Activated CD4-positive, alpha-beta memory T cell treated with anti-CD3 and anti-CD28 coated beads, Interleukin-2, amount 10 ng/mL, durations not matched to agents 7 days and 5 days (primary cell): ENCODE data around the gene KIF7. TPM values are rescaled to one million over a fixed set of nuclear protein-coding genes. Genes with fewer than 3 reads are reported as not detected.

Experiments
- CTCF ChIA-PET: fragments of 350-600 bp; sonication (Branson Sonifier 250); formaldehyde crosslinking; loops from one replicate; lab custom pipeline; 2021; ENCODE audit warnings: antibody characterized with exemption, inconsistent platforms; lab: Charles Lee
- POLR2A ChIA-PET: fragments of 350-600 bp; sonication (Branson Sonifier 250); formaldehyde crosslinking; loops from one replicate; lab custom pipeline; 2021; ENCODE audit warnings: antibody characterized with exemption; lab: Charles Lee
- DNase-seq: peaks from one replicate; pipeline ENCODE4 v3.0.0-alpha.2; 2020
- H3K27ac Mint-ChIP-seq: one replicate; pipeline ENCODE4 v1.8.0; 2021; ENCODE audit warnings: mild to moderate bottlenecking, mixed read lengths
- H3K27me3 Mint-ChIP-seq: one replicate; pipeline ENCODE4 v1.8.0; 2021; ENCODE audit warnings: mixed read lengths
- H3K36me3 Mint-ChIP-seq: one replicate; pipeline ENCODE4 v1.8.0; 2021; ENCODE audit warnings: low read depth, mixed read lengths
- H3K4me1 Mint-ChIP-seq: one replicate; pipeline ENCODE4 v1.8.0; 2021; ENCODE audit warnings: mixed read lengths
- H3K4me3 Mint-ChIP-seq: one replicate; pipeline ENCODE4 v1.8.0; 2021; ENCODE audit warnings: mild to moderate bottlenecking, mixed read lengths
- H3K9me3 Mint-ChIP-seq: one replicate; pipeline ENCODE4 v1.8.0; 2021; ENCODE audit warnings: mixed read lengths
- total RNA-seq, 2 experiments: library from RNA; stranded (reverse); gene quantifications; one replicate each; pipeline ENCODE4 v1.2.3, GENCODE V29; 2021

KIF7 gene
- total RNA-seq, 2 experiments from 2014 or later, result 0.13 to 0.15 TPM

DNA sequence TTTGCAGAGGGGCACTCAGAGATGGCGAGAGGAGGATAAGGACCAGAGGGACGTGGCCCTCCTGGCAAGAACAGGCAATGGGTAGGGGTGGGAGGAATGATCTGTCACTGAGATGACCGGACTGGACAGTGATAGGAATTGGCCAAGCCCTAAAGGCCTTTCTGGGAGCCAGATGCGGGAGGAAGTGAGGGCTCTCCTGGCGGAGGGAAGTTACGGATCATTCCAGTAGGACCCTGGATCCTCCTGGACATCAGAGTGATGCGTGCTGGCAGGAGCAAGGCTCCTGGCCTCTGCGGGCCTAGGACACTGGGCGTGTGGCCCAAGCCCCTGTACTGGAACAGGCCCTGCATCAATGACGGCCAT lies 23.4 kb downstream of the KIF7 start:
- Mint-ChIP-seq H3K4me3 (no peak overlapping the region), H3K27me3 (no peaks in the 10 kb centered on the region), H3K36me3 (peaks cover 31% of the 10 kb centered on the region), H3K4me1 (no peaks in the 10 kb centered on the region), H3K9me3 (peaks cover 3% of the 10 kb centered on the region), H3K27ac (no peak overlapping the region)
- CTCF ChIA-PET, result no interaction called here
- DNase-seq, result no peak
- POLR2A ChIA-PET, result no interaction called here

DNA sequence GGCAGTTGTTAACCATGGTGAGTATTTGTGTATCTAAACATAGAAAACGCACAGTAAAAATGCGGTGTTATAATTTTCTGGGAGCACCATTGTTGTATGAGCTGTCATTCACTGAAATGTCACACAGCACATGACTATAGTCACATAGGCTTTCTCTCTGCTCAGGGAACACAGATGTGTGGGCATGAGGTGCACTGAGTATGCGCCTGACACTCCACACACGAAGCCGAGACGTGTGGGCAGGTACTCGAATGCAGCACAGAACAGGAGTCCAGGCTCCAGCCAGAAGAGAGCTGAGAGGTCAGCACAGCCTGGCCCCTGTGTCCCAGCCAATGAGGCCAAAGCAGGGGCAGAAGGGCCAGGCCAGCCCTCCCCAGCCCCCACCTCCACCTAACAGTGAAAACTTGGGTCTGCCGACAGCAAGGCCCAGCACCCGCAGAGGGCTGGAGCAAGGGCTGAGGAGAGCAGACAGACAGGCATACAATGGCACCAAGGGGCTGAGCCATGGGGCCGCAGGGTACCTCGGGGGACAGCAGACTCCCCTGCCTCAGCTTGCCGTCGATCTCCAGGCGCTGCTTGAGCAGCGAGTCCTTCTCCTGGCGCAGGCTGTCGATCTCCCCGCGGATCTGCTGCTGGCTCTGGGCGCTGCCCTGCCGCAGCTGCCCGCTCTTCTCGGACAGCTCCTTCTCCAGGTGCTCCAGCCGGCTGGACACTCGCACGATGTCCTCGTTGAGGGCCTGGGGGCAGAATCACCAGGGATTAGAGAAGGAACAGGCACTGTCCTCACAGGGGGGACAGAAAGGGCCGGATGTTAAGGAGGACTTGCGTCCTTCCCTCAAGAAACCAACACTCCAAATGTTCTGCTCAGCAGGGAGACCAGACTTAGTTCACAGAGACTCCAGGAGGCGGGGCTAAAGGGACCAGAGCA lies 24.0 kb downstream of the KIF7 start:
- ChIA-PET POLR2A (no interaction called here), CTCF (no interaction called here)

DNA sequence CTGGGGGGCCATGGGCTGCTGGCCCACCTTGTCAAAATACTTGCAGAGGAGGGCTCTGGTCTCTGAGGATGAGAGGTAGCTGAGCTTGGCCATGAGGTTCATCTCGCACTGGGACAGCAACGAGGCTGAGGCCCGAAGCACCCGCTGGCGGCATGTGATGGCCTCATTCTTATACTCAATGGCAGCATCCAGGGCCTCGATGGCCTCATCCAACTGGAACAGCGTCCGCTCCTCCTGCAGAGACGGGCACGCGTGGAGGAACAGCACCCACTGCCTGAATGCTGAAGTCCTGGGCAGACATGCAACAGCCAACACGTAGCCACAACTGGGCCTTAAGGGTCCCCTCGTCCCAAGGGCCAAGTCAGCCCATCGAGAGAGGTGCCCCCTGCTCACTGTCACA lies 25.0 kb downstream of the KIF7 start:
- ChIA-PET CTCF (no interaction called here), POLR2A (no interaction called here)
- Mint-ChIP-seq H3K27me3 (no peaks in the 10 kb centered on the region), H3K4me3 (no peak overlapping the region), H3K9me3 (peaks cover 3% of the 10 kb centered on the region), H3K27ac (no peak overlapping the region), H3K36me3 (peaks cover 44% of the 10 kb centered on the region), H3K4me1 (no peaks in the 10 kb centered on the region)
- DNase-seq, result no peak

More for the DNA sequence above, 24.0 kb downstream of the KIF7 start:
- Mint-ChIP-seq H3K4me1 (no peaks in the 10 kb centered on the region), H3K36me3 (peaks cover 36% of the 10 kb centered on the region), H3K27ac (no peak overlapping the region), H3K9me3 (peaks cover 3% of the 10 kb centered on the region), H3K4me3 (no peak overlapping the region), H3K27me3 (no peaks in the 10 kb centered on the region)
- no peak for DNase-seq

DNA sequence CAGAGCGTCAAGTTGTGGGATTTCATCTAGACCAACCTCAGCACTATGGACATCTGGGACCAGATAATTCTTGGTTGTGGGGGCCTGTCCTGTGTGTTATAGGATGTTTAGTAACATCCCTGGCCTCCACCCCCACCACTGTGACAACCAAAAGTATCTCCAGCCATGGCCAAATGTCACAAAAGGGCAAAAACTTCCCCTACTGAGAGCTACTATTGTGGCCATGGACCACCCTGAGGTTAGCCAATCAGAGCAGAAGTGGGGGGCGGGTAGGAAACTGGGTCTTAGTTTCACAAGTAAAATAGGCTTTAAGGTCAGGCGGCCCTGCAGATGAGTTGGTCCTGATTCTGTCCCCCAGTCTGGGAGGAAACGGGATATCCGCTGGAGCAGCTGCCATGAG lies 25.4 kb downstream of the KIF7 start:
- Mint-ChIP-seq H3K27me3 (no peaks in the 10 kb centered on the region), H3K4me1 (no peaks in the 10 kb centered on the region), H3K4me3 (no peak overlapping the region), H3K36me3 (peaks cover 49% of the 10 kb centered on the region), H3K9me3 (peaks cover 3% of the 10 kb centered on the region), H3K27ac (no peak overlapping the region)
- ChIA-PET CTCF (no interaction called here), POLR2A (no interaction called here)
- no peak for DNase-seq

DNA sequence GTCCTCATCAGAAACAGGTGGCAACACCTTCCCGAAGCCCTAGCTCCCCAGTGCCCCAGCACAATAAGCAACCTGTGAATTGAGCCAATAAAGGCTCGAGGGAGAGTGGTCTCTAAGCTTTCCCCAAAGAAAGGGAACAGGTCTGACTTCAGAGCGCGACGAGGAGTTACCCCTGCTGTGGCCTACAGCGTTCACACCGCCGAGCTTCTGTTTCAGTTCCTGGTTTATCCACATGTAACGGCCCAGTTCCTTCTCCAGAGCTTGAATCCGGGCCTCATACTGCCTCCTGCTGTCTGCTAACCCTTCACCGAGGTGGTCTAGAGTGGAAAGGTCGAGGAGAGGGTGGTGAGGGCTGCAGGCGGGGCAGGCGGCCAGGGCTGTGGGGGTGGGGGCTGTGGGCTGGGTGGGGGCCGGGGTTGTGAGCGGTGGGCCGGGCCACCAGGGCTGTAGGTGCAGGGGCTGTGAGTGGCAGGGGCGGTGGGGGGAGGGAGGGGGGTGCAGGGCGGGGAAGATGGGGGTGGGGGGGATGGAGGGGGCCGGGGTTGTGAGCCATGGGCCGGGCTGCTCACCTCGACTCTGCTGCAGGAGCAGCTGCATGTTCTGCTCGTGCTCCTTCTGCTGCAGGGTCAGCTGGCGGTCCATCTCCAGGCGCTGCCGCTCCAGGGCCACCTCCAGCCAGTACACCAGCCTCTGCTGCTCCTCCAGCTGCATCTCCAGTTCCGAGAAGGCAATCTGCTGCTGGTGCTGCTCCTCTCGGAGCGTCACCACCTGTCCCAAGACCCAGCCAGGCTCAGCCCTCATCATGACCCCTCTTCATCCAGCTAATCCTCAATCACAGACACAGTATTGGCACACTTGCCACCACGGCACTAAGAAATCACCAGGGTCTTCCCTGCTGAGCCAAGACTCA lies 26.2 kb downstream of the KIF7 start:
- H3K4me3 Mint-ChIP-seq, result no peak overlapping the region
- POLR2A ChIA-PET, result no interaction called here
- H3K27me3 Mint-ChIP-seq, result no peaks in the 10 kb centered on the region
- H3K4me1 Mint-ChIP-seq, result no peaks in the 10 kb centered on the region
- peaks cover 3% of the 10 kb centered on the region for H3K9me3 Mint-ChIP-seq
- DNase-seq, result no peak
- no peak overlapping the region for H3K27ac Mint-ChIP-seq
- H3K36me3 Mint-ChIP-seq, result peaks cover 54% of the 10 kb centered on the region
- CTCF ChIA-PET, result no interaction called here

DNA sequence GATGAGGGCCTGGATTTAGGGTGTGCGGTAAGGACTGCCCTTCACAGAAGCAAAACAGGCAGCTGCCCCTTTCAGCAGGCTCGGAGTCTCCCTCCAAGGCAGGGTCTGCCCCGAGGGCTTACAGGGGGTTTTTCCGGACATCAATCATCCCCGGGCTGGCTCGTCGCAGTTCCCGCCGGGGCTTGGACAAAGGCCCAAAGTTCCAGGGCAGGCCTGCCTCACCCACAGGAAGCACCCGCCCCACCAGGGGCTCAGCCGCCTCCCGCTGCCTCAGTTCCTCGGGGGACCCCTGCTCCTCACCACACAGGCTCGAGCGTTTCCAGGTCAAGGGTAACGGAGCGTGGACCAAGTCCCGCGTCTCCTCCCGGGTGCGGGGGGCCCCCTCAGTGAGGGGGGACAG lies 27.0 kb downstream of the KIF7 start:
- Mint-ChIP-seq H3K27ac (no peak overlapping the region), H3K27me3 (no peaks in the 10 kb centered on the region), H3K9me3 (no peaks in the 10 kb centered on the region), H3K4me3 (no peak overlapping the region), H3K4me1 (no peaks in the 10 kb centered on the region), H3K36me3 (peaks cover 62% of the 10 kb centered on the region)
- ChIA-PET CTCF (interaction anchor here (0.6 kb wide), 1 partner anchor 269 kb away, joined by 3 read pairs; no protein-coding TSS in a partner anchor), POLR2A (no interaction called here)
- no peak for DNase-seq

DNA sequence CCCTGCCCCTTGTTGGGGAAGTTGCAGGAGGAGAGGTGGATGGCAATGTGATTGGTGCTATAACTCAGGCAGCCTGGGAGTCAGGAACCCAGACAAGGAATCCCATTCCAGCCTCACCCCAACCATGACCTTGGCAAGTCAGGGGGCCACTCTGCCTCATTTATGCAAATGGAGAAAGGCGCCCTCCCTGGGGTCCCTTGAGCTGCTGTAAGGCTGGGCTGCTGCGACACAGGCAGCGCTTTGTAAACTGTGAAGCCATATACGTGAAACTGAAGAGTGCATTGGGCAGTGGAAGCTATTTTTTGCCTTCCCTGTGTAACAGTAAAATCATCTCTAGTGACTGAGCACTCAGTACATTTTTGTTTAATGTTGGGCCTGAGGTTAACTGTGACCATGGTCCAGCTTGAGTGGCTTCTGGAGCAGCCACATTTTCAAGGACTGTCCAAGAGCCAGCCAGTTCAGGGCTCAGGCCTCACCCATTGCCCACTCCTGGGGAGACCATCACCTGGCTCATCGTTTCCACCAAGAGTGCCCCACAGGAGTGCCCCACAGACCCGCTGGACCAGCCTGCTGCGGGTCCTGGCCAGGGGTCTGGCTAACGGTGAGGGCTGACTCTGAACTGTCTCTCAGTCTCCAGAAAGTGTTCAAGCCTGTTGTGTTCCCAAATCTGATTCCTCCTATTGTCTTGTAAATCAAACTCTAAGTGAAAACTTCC lies 27.9 kb downstream of the KIF7 start:
- H3K27ac Mint-ChIP-seq, result no peak overlapping the region
- H3K27me3 Mint-ChIP-seq, result no peaks in the 10 kb centered on the region
- ChIA-PET POLR2A (no interaction called here), CTCF (interaction anchor here (0.6 kb wide), 1 partner anchor 268 kb away, joined by 3 read pairs; no protein-coding TSS in a partner anchor)
- H3K9me3 Mint-ChIP-seq, result no peaks in the 10 kb centered on the region
- H3K36me3 Mint-ChIP-seq, result peaks cover 68% of the 10 kb centered on the region
- H3K4me3 Mint-ChIP-seq, result no peak overlapping the region
- H3K4me1 Mint-ChIP-seq, result no peaks in the 10 kb centered on the region
- no peak for DNase-seq

DNA sequence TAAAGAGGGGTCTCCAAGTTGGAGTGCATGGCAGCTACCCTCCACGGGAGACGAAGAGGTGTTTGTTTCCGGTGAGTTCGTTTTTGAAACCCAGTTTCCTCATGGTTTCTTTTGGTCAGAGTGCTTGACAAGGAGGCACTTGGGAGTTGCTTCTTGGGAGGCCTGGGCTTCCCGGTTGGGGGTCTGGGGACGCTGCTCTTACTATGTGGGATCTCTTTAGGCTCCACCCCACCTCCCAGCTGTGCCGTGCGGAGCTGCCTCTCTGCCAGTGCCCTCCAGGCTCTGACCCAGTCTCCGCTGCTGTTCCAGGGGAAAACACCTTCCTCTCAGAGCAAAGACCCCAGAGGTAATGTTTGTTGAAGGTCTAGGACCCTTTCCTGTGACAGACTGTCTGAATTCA lies 29.6 kb downstream of the KIF7 start:
- no peak for DNase-seq
- POLR2A ChIA-PET, result no interaction called here
- H3K4me1 Mint-ChIP-seq, result no peaks in the 10 kb centered on the region
- CTCF ChIA-PET, result no interaction called here
- H3K27me3 Mint-ChIP-seq, result no peaks in the 10 kb centered on the region
- H3K9me3 Mint-ChIP-seq, result no peaks in the 10 kb centered on the region
- peaks cover 80% of the 10 kb centered on the region for H3K36me3 Mint-ChIP-seq
- no peak overlapping the region for H3K27ac Mint-ChIP-seq
- H3K4me3 Mint-ChIP-seq, result no peak overlapping the region

DNA sequence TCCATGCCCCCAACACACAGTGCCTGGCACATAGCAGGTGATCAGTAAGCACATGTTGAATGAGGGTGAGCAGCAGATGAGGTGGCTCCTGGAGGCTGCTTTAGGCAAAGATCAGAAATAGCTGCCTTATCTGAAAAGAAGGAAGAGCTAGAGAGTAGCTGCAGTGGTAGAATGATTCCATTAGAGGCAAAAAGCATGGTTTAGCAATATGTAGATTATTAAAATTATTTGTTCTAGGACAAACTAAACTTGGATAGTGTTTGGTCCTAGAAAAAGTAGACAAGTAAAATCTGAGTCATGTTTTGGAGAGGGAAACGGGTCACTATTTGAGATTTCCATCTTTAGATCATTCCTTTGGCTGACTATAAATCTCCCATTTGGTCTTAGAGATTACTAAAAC lies 32.1 kb downstream of the KIF7 start:
- DNase-seq, result no peak
- Mint-ChIP-seq H3K36me3 (peaks cover 86% of the 10 kb centered on the region), H3K4me1 (no peaks in the 10 kb centered on the region), H3K27me3 (no peaks in the 10 kb centered on the region), H3K9me3 (no peaks in the 10 kb centered on the region), H3K4me3 (no peak overlapping the region), H3K27ac (no peak overlapping the region)
- CTCF ChIA-PET, result interaction anchor here (1.6 kb wide), 1 partner anchor 251 kb away, joined by 3 read pairs; no protein-coding TSS in a partner anchor
- POLR2A ChIA-PET, result no interaction called here

DNA sequence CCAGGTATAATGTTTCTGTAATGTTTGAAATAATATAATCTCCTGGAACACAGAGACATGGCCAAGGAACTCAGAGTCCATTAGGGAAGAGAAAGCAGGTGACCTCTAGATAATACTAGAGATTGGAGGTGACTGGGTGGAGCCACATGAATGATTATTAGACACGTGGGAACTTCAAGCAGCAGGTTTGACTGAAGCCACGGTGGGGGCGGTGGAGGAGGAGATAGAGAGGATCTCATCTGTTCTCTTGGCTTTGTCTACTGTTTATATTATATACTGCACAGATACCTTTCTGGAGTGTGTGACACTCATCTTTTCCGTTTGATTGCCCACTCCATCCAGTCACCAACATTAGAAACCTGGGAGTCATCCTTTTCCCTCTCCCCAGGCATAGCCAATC lies 33.7 kb downstream of the KIF7 start:
- Mint-ChIP-seq H3K9me3 (no peaks in the 10 kb centered on the region), H3K27ac (no peak overlapping the region), H3K4me3 (no peak overlapping the region), H3K27me3 (no peaks in the 10 kb centered on the region), H3K36me3 (peaks cover 82% of the 10 kb centered on the region), H3K4me1 (no peaks in the 10 kb centered on the region)
- DNase-seq, result no peak
- CTCF ChIA-PET, result no interaction called here
- POLR2A ChIA-PET, result no interaction called here

DNA sequence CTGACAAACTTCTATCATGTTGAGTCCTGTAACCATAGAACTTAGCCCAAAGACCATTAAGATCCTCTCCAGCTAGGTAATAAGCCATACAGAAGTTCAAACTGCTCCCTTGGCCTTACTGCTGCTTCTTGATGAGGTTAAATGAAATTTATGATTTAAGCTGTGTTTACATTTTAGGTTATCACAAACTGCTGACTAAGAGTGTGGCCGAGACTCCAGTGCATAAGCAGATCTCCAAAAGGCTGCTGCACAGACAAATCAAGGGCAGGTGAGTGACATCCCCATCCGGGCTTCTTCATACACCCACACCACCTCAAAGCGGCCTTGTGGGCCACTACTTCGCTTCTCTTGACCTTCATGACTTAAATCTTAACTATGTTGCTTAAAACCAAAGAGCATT lies 39.0 kb downstream of the KIF7 start:
- H3K27me3 Mint-ChIP-seq, result no peaks in the 10 kb centered on the region
- CTCF ChIA-PET, result no interaction called here
- POLR2A ChIA-PET, result no interaction called here
- H3K4me1 Mint-ChIP-seq, result peaks cover 2% of the 10 kb centered on the region
- H3K9me3 Mint-ChIP-seq, result peaks cover 16% of the 10 kb centered on the region
- H3K36me3 Mint-ChIP-seq, result peaks cover 78% of the 10 kb centered on the region
- H3K4me3 Mint-ChIP-seq, result no peak overlapping the region
- DNase-seq, result no peak
- H3K27ac Mint-ChIP-seq, result no peak overlapping the region

DNA sequence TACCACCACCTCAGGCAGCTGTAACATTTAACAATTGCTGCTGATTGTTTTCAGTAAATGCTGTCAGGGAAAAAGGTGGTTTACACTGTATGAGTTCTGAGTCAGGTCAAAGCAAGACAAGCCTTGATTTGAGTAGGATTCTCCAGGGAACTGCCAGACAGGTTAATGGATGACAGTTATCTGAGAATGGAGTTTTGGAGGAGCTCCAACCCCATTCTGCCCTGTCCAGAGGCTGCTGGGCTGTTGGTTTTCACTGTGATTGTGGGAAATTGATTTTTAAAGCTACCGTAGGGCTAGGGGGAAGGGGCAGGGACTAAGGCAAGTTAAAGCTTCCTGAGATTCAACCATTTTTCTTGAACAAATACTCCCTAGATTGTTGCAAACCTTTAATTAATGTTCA lies 40.1 kb downstream of the KIF7 start:
- H3K4me3 Mint-ChIP-seq, result no peak overlapping the region
- peaks cover 2% of the 10 kb centered on the region for H3K4me1 Mint-ChIP-seq
- no peaks in the 10 kb centered on the region for H3K27me3 Mint-ChIP-seq
- CTCF ChIA-PET, result no interaction called here
- POLR2A ChIA-PET, result interaction anchor here (1.1 kb wide), 1 partner anchor 14 kb away, joined by 3 read pairs; no protein-coding TSS in a partner anchor
- no peak for DNase-seq
- H3K9me3 Mint-ChIP-seq, result peaks cover 19% of the 10 kb centered on the region
- H3K27ac Mint-ChIP-seq, result no peak overlapping the region
- H3K36me3 Mint-ChIP-seq, result peaks cover 81% of the 10 kb centered on the region

DNA sequence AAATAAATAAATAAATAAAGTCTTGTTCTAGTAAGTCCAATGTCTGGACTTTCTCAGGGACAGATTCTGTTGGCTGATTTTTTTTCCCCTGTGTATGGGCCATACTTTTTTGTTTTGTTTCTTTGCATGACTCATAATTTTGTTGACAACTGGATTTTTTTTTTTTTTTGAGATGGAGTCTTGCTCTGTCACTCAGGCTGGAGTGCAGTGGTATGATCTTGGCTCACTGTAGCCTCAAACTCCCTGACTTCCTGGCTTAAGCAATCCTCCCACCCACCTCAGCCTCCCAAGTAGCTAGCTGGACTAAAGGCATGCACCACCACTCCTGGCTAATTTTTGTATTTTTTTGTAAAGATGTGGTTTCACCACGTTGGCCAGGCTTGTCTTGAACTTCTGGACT lies 41.1 kb downstream of the KIF7 start:
- H3K9me3 Mint-ChIP-seq, result peaks cover 19% of the 10 kb centered on the region
- no peaks in the 10 kb centered on the region for H3K27me3 Mint-ChIP-seq
- peaks cover 5% of the 10 kb centered on the region for H3K4me1 Mint-ChIP-seq
- POLR2A ChIA-PET, result no interaction called here
- H3K36me3 Mint-ChIP-seq, result peaks cover 83% of the 10 kb centered on the region
- H3K4me3 Mint-ChIP-seq, result no peak overlapping the region
- H3K27ac Mint-ChIP-seq, result no peak overlapping the region
- CTCF ChIA-PET, result no interaction called here
- DNase-seq, result no peak
